ENCODE data around the gene ARHGAP27. TPM values are rescaled to one million over a fixed set of nuclear protein-coding genes. Genes with fewer than 3 reads are reported as not detected.

The ARHGAP27 gene
- total and polyA plus RNA-seq, 12 donors = 15.2 to 65.8 (median 25.3) TPM

DNA sequence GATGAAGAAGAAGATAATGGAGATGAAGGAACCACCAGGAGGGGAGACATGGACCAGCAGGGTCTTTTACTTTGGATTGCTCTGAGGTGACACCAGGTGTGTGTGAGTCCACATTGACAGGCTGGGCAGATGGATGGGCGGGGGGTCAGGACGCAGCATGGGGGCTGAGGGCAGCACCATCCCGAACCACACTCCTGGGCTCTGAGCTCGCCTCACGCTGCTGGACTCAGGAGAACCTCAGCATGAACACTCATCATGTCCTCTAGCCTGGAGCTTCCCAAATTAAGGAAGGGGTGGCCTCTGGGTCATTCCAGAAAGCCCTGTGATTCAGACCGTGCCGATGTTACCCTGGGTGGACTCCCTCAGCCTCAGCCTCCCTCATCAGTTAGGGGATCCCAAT is 65.5 kb downstream of the ARHGAP27 start:
- H3K4me1 ChIP-seq = peaks cover 5 to 28% (median 16%) of the 10 kb centered on the region in 9 donors
- H3K9me3 ChIP-seq = no peaks in the 10 kb centered on the region
- H3K27ac ChIP-seq = no peak overlapping the region
- TF ChIP-seq, protein P1, sequence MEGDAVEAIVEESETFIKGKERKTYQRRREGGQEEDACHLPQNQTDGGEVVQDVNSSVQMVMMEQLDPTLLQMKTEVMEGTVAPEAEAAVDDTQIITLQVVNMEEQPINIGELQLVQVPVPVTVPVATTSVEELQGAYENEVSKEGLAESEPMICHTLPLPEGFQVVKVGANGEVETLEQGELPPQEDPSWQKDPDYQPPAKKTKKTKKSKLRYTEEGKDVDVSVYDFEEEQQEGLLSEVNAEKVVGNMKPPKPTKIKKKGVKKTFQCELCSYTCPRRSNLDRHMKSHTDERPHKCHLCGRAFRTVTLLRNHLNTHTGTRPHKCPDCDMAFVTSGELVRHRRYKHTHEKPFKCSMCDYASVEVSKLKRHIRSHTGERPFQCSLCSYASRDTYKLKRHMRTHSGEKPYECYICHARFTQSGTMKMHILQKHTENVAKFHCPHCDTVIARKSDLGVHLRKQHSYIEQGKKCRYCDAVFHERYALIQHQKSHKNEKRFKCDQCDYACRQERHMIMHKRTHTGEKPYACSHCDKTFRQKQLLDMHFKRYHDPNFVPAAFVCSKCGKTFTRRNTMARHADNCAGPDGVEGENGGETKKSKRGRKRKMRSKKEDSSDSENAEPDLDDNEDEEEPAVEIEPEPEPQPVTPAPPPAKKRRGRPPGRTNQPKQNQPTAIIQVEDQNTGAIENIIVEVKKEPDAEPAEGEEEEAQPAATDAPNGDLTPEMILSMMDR (IDR thresholded peaks at IDR 0.05) = no peak
- intact Hi-C loops (cut with DNase I) = loop anchor here in 1 of 10 donors (5.0 kb wide), 1 partner anchor 45 kb away; no protein-coding TSS in a partner anchor
- ATAC-seq (no peak), DNase-seq (no peak)
- no peaks in the 10 kb centered on the region for H3K36me3 ChIP-seq
- H3K27me3 ChIP-seq = peaks cover 0 to 11% (median 0%) of the 10 kb centered on the region in 7 donors
- WGBS, 2 donors = 94 to 97% methylated on average over 7 of the region's 7 CpGs
- H3K4me3 ChIP-seq = no peak overlapping the region

DNA sequence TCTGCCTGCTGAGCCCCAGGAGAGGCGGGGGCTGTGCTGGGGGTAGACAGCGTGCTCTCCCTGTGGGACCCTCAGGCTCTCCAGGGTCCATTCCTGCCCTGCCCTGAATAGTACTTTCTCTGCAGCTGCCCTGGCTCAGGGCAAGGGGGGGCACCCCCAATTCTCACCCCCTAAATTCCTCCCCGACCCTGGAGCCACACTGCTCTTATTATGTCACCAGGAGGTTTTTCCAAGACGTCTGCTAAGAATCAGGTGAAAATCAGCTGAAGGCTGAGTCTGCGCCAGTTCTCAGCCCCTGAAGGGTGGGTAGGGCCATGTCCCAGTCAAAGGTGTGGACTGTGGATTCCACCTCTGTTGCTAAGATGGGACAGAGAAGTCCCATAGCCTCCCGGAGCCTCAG is 66.0 kb downstream of the ARHGAP27 start:
- no peak overlapping the region for H3K4me3 ChIP-seq
- DNase-seq = no peak
- TF ChIP-seq, protein P1 (IDR thresholded peaks at IDR 0.05) = no peak
- ATAC-seq = no peak
- WGBS, 2 donors = 94 to 96% methylated on average over 6 of the region's 6 CpGs
- no peaks in the 10 kb centered on the region for H3K36me3 ChIP-seq
- H3K27ac ChIP-seq = no peak overlapping the region
- H3K27me3 ChIP-seq = peaks cover 0 to 8% (median 0%) of the 10 kb centered on the region in 7 donors
- H3K9me3 ChIP-seq = no peaks in the 10 kb centered on the region
- intact Hi-C loops (cut with DNase I) = loop anchor here in 1 of 10 donors (5.0 kb wide), 1 partner anchor 44 kb away; no protein-coding TSS in a partner anchor
- peaks cover 0 to 24% (median 11%) of the 10 kb centered on the region in 9 donors for H3K4me1 ChIP-seq

DNA sequence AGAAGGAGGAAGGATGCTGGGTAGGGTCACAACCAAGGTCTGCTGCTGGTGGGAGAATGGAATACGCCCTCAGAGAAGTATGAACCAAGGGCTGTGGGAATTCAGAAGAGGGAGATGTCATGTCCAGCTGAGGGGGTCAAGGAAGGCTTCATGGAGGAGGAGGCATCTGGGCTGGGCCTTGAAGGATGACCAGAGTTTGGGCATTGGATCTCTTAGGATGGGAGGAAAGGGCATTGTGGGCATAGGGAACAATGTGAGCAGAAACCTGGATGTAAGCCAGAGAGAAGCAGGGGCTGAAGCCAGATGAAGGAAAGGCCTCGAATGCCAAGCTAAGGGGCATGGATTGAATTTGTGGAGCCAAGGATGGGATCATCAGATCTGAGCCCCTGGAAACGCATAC is 66.6 kb downstream of the ARHGAP27 start:
- H3K27ac ChIP-seq = no peak overlapping the region
- no peak overlapping the region for H3K4me3 ChIP-seq
- H3K27me3 ChIP-seq = peaks cover 0 to 1% (median 0%) of the 10 kb centered on the region in 7 donors
- no peaks in the 10 kb centered on the region for H3K36me3 ChIP-seq
- DNase-seq = no peak
- peaks cover 0 to 18% (median 4%) of the 10 kb centered on the region in 9 donors for H3K4me1 ChIP-seq
- 92 to 94% methylated on average over 3 of the region's 3 CpGs for WGBS, 2 donors
- TF ChIP-seq, protein P1 (IDR thresholded peaks at IDR 0.05) = no peak
- no peak for ATAC-seq
- intact Hi-C loops (cut with DNase I) = loop anchor here in 1 of 10 donors (5.0 kb wide), 1 partner anchor 44 kb away; no protein-coding TSS in a partner anchor
- no peaks in the 10 kb centered on the region for H3K9me3 ChIP-seq

DNA sequence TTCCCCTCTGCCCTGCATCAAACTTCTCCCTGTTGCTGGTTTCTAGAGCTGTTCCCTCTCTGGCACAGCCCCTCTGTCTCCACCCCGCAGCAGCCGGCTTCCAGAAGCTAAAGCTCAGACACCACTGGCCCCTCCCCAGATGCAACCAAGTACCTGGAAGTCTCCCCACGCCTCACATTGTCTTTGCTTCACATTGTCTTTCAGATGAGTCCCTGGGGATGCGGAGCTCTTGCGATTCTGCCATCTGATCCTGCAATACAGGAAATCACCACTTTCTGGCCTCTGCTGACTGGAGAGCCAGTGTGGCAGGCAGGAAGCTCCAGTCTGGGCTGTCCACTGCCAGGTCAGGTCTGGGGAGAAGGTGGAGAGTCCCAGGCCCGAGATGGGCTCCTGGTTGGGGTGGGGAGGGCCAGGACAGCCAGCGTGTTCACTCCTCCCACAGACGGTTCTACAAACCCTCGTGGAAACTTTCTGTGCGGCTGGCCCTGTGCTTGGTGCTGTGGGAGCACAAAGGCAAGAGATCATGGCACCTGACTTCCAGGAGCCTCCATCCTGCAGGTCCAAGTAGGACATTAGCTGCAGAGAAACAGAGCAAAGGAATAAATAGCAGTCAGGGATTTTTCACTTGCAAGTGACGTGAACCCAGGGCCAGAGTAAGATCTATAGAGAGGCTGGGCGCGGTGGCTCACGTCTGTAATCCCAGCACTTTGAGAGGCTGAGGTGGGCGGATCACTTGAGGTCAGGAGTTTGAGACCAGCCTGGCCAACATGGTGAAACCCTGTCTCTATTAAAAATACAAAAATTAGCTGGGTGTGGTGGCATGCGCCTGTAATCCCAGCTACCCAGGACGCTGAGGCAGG is 67.9 kb downstream of the ARHGAP27 start:
- ATAC-seq (peak in 6 of 8 donors; percentile 45 to 73 (median 55)), DNase-seq (peak in 1 of 2 donors; percentile 18)
- no peak overlapping the region for H3K4me3 ChIP-seq
- H3K27me3 ChIP-seq = no peaks in the 10 kb centered on the region
- intact Hi-C loops (cut with DNase I) = loop anchor here in 2 of 10 donors (5.0 kb wide), 1 partner anchor 42 kb away; no protein-coding TSS in a partner anchor
- TF ChIP-seq, protein P1 (IDR thresholded peaks at IDR 0.05) = no peak
- peaks cover 0 to 17% (median 4%) of the 10 kb centered on the region in 9 donors for H3K4me1 ChIP-seq
- 66 to 68% methylated on average over 17 of the region's 17 CpGs for WGBS, 2 donors
- no peaks in the 10 kb centered on the region for H3K36me3 ChIP-seq
- no peaks in the 10 kb centered on the region for H3K9me3 ChIP-seq
- H3K27ac ChIP-seq = peak overlapping the region in 1 of 10 donors; percentile 41
